HepG2 (cell line): ENCODE measurements around the gene VSNL1. TPM values are rescaled to one million over a fixed set of nuclear protein-coding genes. Genes with fewer than 3 reads are reported as not detected.
A peak's percentile ranks its signal among the peaks of the same experiment; 100 is the strongest.

Source experiments
- ARID4A ChIP-seq: sonication (generic); formaldehyde crosslinking; IDR thresholded peaks from 2 replicates; pipeline ENCODE4 v1.5.0; 2020; ENCODE audit warnings: mild to moderate bottlenecking, missing genetic modification reagents, borderline replicate concordance
- ARNT ChIP-seq: fragments of 450-650 bp; IDR thresholded peaks from 2 replicates; pipeline ENCODE4 v1.6.1; 2017
- FOXC1 ChIP-seq: sonication (generic); formaldehyde crosslinking; IDR thresholded peaks from 2 replicates; pipeline ENCODE4 v1.8.0; 2022; ENCODE audit warnings: mild to moderate bottlenecking, missing genetic modification reagents, borderline replicate concordance
- FOXJ3 ChIP-seq: sonication (generic); formaldehyde crosslinking; IDR thresholded peaks from 2 replicates; pipeline ENCODE4 v1.4.0; 2020; ENCODE audit warnings: missing genetic modification reagents, mild to moderate bottlenecking, borderline replicate concordance
- FOXK2 ChIP-seq: fragments of 450-650 bp; IDR thresholded peaks from 2 replicates; pipeline ENCODE4 v1.6.1; 2016
- GABPA ChIP-seq, 2 experiments: IDR thresholded peaks; 2 replicates each; pipeline ENCODE4 v1.6.1; 2011 to 2016; ENCODE audit warnings: low read depth in 2 of 2, low read length in 1 of 2, missing biosample characterization in 1 of 2, missing genetic modification characterization in 1 of 2
- HDAC6 ChIP-seq: fragments of 200-600 bp; sonication (generic); IDR thresholded peaks from 2 replicates; pipeline ENCODE4 v1.7.0; 2017; ENCODE audit warnings: mild to moderate bottlenecking, antibody characterized with exemption, low read length, low read depth
- ISX ChIP-seq: sonication (generic); formaldehyde crosslinking; conservative IDR thresholded peaks from 2 replicates; pipeline ENCODE4 v1.5.0; 2020; ENCODE audit warnings: missing genetic modification reagents
- MBD4 ChIP-seq: IDR thresholded peaks from 2 replicates; pipeline ENCODE4 v1.6.1; 2012; ENCODE audit warnings: low read length, inconsistent platforms, borderline replicate concordance
- SP4 ChIP-seq: sonication (generic); formaldehyde crosslinking; IDR thresholded peaks from 2 replicates; pipeline ENCODE4 v1.8.1; 2023; ENCODE audit warnings: mild to moderate bottlenecking, missing genetic modification reagents
- ZNF441 ChIP-seq: sonication (generic); formaldehyde crosslinking; IDR thresholded peaks from 2 replicates; pipeline ENCODE4 v1.7.0; 2021; ENCODE audit warnings: missing genetic modification reagents, borderline replicate concordance
- ZNF451 ChIP-seq: sonication (generic); formaldehyde crosslinking; IDR thresholded peaks from 2 replicates; pipeline ENCODE4 v1.5.0; 2020; ENCODE audit warnings: mild to moderate bottlenecking, missing genetic modification reagents
- ZNF530 ChIP-seq: sonication (generic); formaldehyde crosslinking; IDR thresholded peaks from 2 replicates; pipeline ENCODE4 v1.5.0; 2020; ENCODE audit warnings: low read depth, mild to moderate bottlenecking, missing genetic modification reagents
- ZNF577 ChIP-seq: sonication (generic); formaldehyde crosslinking; IDR thresholded peaks from 2 replicates; pipeline ENCODE4 v1.4.0; 2020; ENCODE audit warnings: mild to moderate bottlenecking, low read depth, missing genetic modification reagents, borderline replicate concordance
- ZNF75D ChIP-seq: sonication (generic); formaldehyde crosslinking; IDR thresholded peaks from 2 replicates; pipeline ENCODE4 v1.8.1; 2023; ENCODE audit warnings: missing genetic modification reagents, mild to moderate bottlenecking, borderline replicate concordance
- ZNF841 ChIP-seq: sonication (generic); formaldehyde crosslinking; IDR thresholded peaks from 2 replicates; pipeline ENCODE4 v1.8.1; 2023; ENCODE audit warnings: missing genetic modification reagents, borderline replicate concordance
- ZNF879 ChIP-seq: sonication (generic); formaldehyde crosslinking; IDR thresholded peaks from 2 replicates; pipeline ENCODE4 v1.8.1; 2023; ENCODE audit warnings: missing genetic modification reagents
- ZSCAN22 ChIP-seq: sonication (generic); formaldehyde crosslinking; IDR thresholded peaks from 2 replicates; pipeline ENCODE4 v1.4.0; 2020; ENCODE audit warnings: mild to moderate bottlenecking, missing genetic modification reagents
- ZSCAN29 ChIP-seq: sonication (generic); formaldehyde crosslinking; conservative IDR thresholded peaks from 2 replicates; pipeline ENCODE4 v1.4.0; 2020; ENCODE audit warnings: mild to moderate bottlenecking, missing genetic modification reagents
- polyA plus RNA-seq, 8 experiments: library from polyadenylated mRNA; depleted of rRNA in 3 of 8; stranded (reverse) in 7 of 8; unstranded in 1 of 8; fragments of >200 nt; fragmentation: Illumina TruSeq in 4 of 8; extraction: Trizol in 4 of 8; gene quantifications; 2 replicates each; pipeline versions ENCODE4 v1.2.1 to v1.2.3, GENCODE V29; 2011 to 2016; ENCODE audit warnings: low read depth in 4 of 8, missing spikeins in 1 of 8, mixed read lengths in 1 of 8; ENCODE audit not compliant: insufficient read depth in 1 of 8
- total RNA-seq, 5 experiments: library from RNA; depleted of rRNA; stranded (reverse); fragments of >200 nt; fragmentation: Illumina TruSeq; extraction: Trizol; gene quantifications; 2 replicates each; pipeline ENCODE4 v1.2.3, GENCODE V29; 2016; ENCODE audit warnings: low read depth in 1 of 5
- TF ChIP-seq, protein P1 (sequence below), 2 experiments: sonication (generic) in 1 of 2; formaldehyde crosslinking in 1 of 2; IDR thresholded peaks; 2 replicates each; pipeline versions ENCODE4 v1.5.1 to v1.6.1; 2011 to 2020; ENCODE audit warnings: borderline replicate concordance in 1 of 2, low read depth in 1 of 2, low read length in 1 of 2, mild to moderate bottlenecking in 1 of 2, missing genetic modification reagents in 1 of 2, moderate library complexity in 1 of 2
- TF ChIP-seq, protein P2 (sequence below): sonication (generic); formaldehyde crosslinking; IDR thresholded peaks from 2 replicates; pipeline ENCODE4 v1.4.0; 2020; ENCODE audit warnings: low read depth, mild to moderate bottlenecking, missing genetic modification reagents
- TF ChIP-seq, protein P3 (sequence below): IDR thresholded peaks from 2 replicates; pipeline ENCODE4 v1.6.1; 2016; ENCODE audit warnings: mild to moderate bottlenecking

Gene VSNL1
- total and polyA plus RNA-seq, 2 of the 13 experiments (the other 11 are each of a cell fraction or from before 2014, with no cell fraction given) = 63.2 to 95.9 TPM

- TF ChIP-seq ZNF577 (CRISPR knock-in tag) (no peak), ZSCAN29 (CRISPR knock-in tag) (no peak), FOXJ3 (CRISPR knock-in tag) (peak; percentile 53; the same call in 1 of the 2 replicates), ZNF841 (CRISPR knock-in tag) (no peak), ARID4A (CRISPR knock-in tag) (peak; percentile 40; the same call in 1 of the 2 replicates), ZNF451 (CRISPR knock-in tag) (0 out of 2 replicates have a peak, but pooled peaks have one; percentile 44), FOXC1 (CRISPR knock-in tag) (no peak), SP4 (no peak), MBD4 (no peak), ZNF879 (CRISPR knock-in tag) (no peak), GABPA (IDR thresholded peaks at IDR 0.05; ENCODE audit: low read depth, low read length) (no peak), GABPA (CRISPR knock-in tag; IDR thresholded peaks at IDR 0.05; ENCODE audit: low read depth) (no peak), ZNF530 (CRISPR knock-in tag) (no peak), ZSCAN22 (CRISPR knock-in tag) (peak; percentile 61; the same call in 1 of the 2 replicates), HDAC6 (no peak), ISX (CRISPR knock-in tag) (no peak), FOXK2 (no peak), ZNF75D (CRISPR knock-in tag) (no peak), ZNF441 (no peak), ARNT (no peak)
- TF ChIP-seq, protein P1, sequence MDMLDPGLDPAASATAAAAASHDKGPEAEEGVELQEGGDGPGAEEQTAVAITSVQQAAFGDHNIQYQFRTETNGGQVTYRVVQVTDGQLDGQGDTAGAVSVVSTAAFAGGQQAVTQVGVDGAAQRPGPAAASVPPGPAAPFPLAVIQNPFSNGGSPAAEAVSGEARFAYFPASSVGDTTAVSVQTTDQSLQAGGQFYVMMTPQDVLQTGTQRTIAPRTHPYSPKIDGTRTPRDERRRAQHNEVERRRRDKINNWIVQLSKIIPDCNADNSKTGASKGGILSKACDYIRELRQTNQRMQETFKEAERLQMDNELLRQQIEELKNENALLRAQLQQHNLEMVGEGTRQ (IDR thresholded peaks at IDR 0.05; ENCODE audit: low read depth, low read length) = 0 out of 2 replicates have a peak, but pooled peaks have one; percentile 6
- TF ChIP-seq, protein P1 (CRISPR knock-in tag; IDR thresholded peaks at IDR 0.05; ENCODE audit: borderline replicate concordance) = no peak
- TF ChIP-seq, protein P2, sequence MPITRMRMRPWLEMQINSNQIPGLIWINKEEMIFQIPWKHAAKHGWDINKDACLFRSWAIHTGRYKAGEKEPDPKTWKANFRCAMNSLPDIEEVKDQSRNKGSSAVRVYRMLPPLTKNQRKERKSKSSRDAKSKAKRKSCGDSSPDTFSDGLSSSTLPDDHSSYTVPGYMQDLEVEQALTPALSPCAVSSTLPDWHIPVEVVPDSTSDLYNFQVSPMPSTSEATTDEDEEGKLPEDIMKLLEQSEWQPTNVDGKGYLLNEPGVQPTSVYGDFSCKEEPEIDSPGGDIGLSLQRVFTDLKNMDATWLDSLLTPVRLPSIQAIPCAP (CRISPR knock-in tag) = no peak
- TF ChIP-seq, protein P3, sequence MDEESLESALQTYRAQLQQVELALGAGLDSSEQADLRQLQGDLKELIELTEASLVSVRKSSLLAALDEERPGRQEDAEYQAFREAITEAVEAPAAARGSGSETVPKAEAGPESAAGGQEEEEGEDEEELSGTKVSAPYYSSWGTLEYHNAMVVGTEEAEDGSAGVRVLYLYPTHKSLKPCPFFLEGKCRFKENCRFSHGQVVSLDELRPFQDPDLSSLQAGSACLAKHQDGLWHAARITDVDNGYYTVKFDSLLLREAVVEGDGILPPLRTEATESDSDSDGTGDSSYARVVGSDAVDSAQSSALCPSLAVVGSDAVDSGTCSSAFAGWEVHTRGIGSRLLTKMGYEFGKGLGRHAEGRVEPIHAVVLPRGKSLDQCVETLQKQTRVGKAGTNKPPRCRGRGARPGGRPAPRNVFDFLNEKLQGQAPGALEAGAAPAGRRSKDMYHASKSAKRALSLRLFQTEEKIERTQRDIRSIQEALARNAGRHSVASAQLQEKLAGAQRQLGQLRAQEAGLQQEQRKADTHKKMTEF = peak; percentile 68
Observed at GRCh38 chr2:17578466-17578928, 38.0 kb downstream of the VSNL1 start (continued).
